GM23338 (cell line): ENCODE measurements around the gene MLEC. TPM values are rescaled to one million over a fixed set of nuclear protein-coding genes. Genes with fewer than 3 reads are reported as not detected.

Experiments used
- ATAC-seq: fragments of 200-7000 bp; cut with Tn5 transposase; 3 replicates; pipeline ENCODE4 v1.9.1; 2020
- DNase-seq: peaks from one replicate; pipeline ENCODE4 v3.0.0-alpha.2; 2015; ENCODE audit warnings: low spot score
- H2AFZ ChIP-seq: fragments of 200-600 bp; sonication (generic); 2 replicates; pipeline ENCODE4 v1.8.0; 2016; ENCODE audit warnings: antibody characterized with exemption, mild to moderate bottlenecking, moderate library complexity
- H3F3A ChIP-seq: fragments of 200-600 bp; sonication (generic); replicated peaks from 2 replicates; pipeline ENCODE4 v1.8.0; 2017; ENCODE audit warnings: antibody characterized with exemption, mixed run types, low read depth
- H3K27ac ChIP-seq: fragments of 200-600 bp; sonication (generic); 2 replicates; pipeline ENCODE4 v1.6.1; 2016; ENCODE audit warnings: low read depth
- H3K27me3 ChIP-seq: fragments of 200-600 bp; sonication (generic); 2 replicates; pipeline ENCODE4 v1.8.0; 2016; ENCODE audit warnings: mild to moderate bottlenecking, mixed run types, moderate library complexity; ENCODE audit not compliant: insufficient read depth
- H3K36me3 ChIP-seq: fragments of 200-600 bp; sonication (generic); 2 replicates; pipeline ENCODE4 v1.8.0; 2016; ENCODE audit warnings: mild to moderate bottlenecking; ENCODE audit not compliant: insufficient read depth
- H3K4me1 ChIP-seq: fragments of 200-600 bp; sonication (generic); 2 replicates; pipeline ENCODE4 v1.8.0; 2016; ENCODE audit warnings: mild to moderate bottlenecking, moderate library complexity; ENCODE audit not compliant: insufficient read depth
- H3K4me2 ChIP-seq: fragments of 200-600 bp; sonication (generic); 2 replicates; pipeline ENCODE4 v1.7.1; 2017; ENCODE audit warnings: mixed run types
- H3K4me3 ChIP-seq: fragments of 200-600 bp; sonication (generic); 2 replicates; pipeline ENCODE4 v1.6.1; 2016; ENCODE audit warnings: mixed run types
- H3K79me2 ChIP-seq: fragments of 200-600 bp; sonication (generic); replicated peaks from 2 replicates; pipeline ENCODE4 v1.8.0; 2017; ENCODE audit warnings: mild to moderate bottlenecking; ENCODE audit not compliant: insufficient read depth
- H3K9me2 ChIP-seq: fragments of 200-600 bp; sonication (generic); 2 replicates; pipeline ENCODE4 v1.8.0; 2017; ENCODE audit not compliant: insufficient read depth
- H4K20me1 ChIP-seq: fragments of 200-600 bp; sonication (generic); replicated peaks from 2 replicates; pipeline ENCODE4 v1.8.0; 2017; ENCODE audit warnings: mild to moderate bottlenecking; ENCODE audit not compliant: insufficient read depth
- H3K27ac Mint-ChIP-seq: 2 replicates; pipeline ENCODE4 v1.8.0; 2020; ENCODE audit warnings: inconsistent platforms, mild to moderate bottlenecking, moderate library complexity, mixed read lengths
- H3K27me3 Mint-ChIP-seq: 3 replicates; pipeline ENCODE4 v1.8.0; 2022; ENCODE audit warnings: low read depth, mild to moderate bottlenecking, moderate library complexity, mixed read lengths, inconsistent platforms; ENCODE audit not compliant: insufficient read depth, poor library complexity
- H3K36me3 Mint-ChIP-seq: 3 replicates; pipeline ENCODE4 v1.8.0; 2021; ENCODE audit warnings: low read depth, mild to moderate bottlenecking, inconsistent platforms, moderate library complexity, mixed read lengths
- H3K4me1 Mint-ChIP-seq: 3 replicates; pipeline ENCODE4 v1.8.0; 2020; ENCODE audit warnings: mild to moderate bottlenecking, inconsistent platforms, mixed read lengths
- H3K4me3 Mint-ChIP-seq: 3 replicates; pipeline ENCODE4 v1.8.0; 2021; ENCODE audit warnings: moderate library complexity, mild to moderate bottlenecking, inconsistent platforms, mixed read lengths
- H3K9me3 Mint-ChIP-seq: 3 replicates; pipeline ENCODE4 v1.8.0; 2020; ENCODE audit warnings: moderate library complexity, mild to moderate bottlenecking, inconsistent platforms, mixed read lengths
- CREB1 ChIP-seq: fragments of 250-450 bp; sonication (Bioruptor Pico); IDR thresholded peaks from 2 replicates; pipeline ENCODE4 v1.5.0; 2020; ENCODE audit warnings: low read depth, mild to moderate bottlenecking, moderate library complexity
- EZH2 ChIP-seq: fragments of 200-600 bp; sonication (generic); IDR thresholded peaks from one replicate; pipeline ENCODE4 v1.8.0; 2017; ENCODE audit warnings: antibody characterized with exemption, mild to moderate bottlenecking, low read depth; ENCODE audit not compliant: unreplicated experiment
- JUNB ChIP-seq: IDR thresholded peaks from one replicate; pipeline ENCODE4 v1.6.1; 2016; ENCODE audit warnings: antibody characterized with exemption; ENCODE audit not compliant: unreplicated experiment
- POLR2AphosphoS5 ChIP-seq: IDR thresholded peaks from 2 replicates; pipeline ENCODE4 v1.6.1; 2016; ENCODE audit warnings: antibody characterized with exemption, low read depth
- STAT1 ChIP-seq: IDR thresholded peaks from one replicate; pipeline ENCODE4 v1.6.1; 2016; ENCODE audit warnings: antibody characterized with exemption; ENCODE audit not compliant: unreplicated experiment
- ZNF114 ChIP-seq: fragments of 250-450 bp; sonication (Bioruptor Pico); IDR thresholded peaks from 2 replicates; pipeline ENCODE4 v1.5.0; 2020; ENCODE audit warnings: mild to moderate bottlenecking, moderate library complexity
- ZNF331 ChIP-seq: fragments of 250-450 bp; sonication (Bioruptor Pico); IDR thresholded peaks from 2 replicates; pipeline ENCODE4 v1.5.0; 2020; ENCODE audit warnings: low read depth, mild to moderate bottlenecking, moderate library complexity
- polyA plus RNA-seq: library from polyadenylated mRNA; unstranded; fragments of >200 nt; fragmentation: Nextera tagmentation; extraction: Ambion mirVana; gene quantifications from 2 replicates; pipeline ENCODE4 v1.2.1, GENCODE V29; 2016
- total RNA-seq: library from RNA; depleted of rRNA; stranded (reverse); fragments of >200 nt; shearing (Covaris generic); gene quantifications from 2 replicates; pipeline ENCODE4 v1.2.3, GENCODE V29; 2014
- TF ChIP-seq, protein P1 (sequence below): IDR thresholded peaks from 2 replicates; pipeline ENCODE4 v1.6.1; 2016; ENCODE audit warnings: antibody characterized with exemption
- TF ChIP-seq, protein P2 (sequence below): IDR thresholded peaks from one replicate; pipeline ENCODE4 v1.6.1; 2018; ENCODE audit warnings: antibody characterized with exemption; ENCODE audit not compliant: unreplicated experiment
- TF ChIP-seq, protein P3 (sequence below), 2 experiments: fragments of 200-600 bp in 1 of 2; sonication (generic) in 1 of 2; conservative IDR thresholded peaks; 2 replicates each; pipeline versions ENCODE4 v1.5.1 to v1.6.1; 2016 to 2017; ENCODE audit warnings: antibody characterized with exemption in 2 of 2, low read depth in 2 of 2, mild to moderate bottlenecking in 2 of 2, moderate library complexity in 1 of 2
- TF ChIP-seq, protein P4 (sequence below): fragments of 250-450 bp; sonication (Bioruptor Pico); IDR thresholded peaks from 2 replicates; pipeline ENCODE4 v1.5.0; 2020; ENCODE audit warnings: mild to moderate bottlenecking, moderate library complexity

Gene MLEC
- total and polyA plus RNA-seq, 2 experiments from 2014 or later, result 225 to 264 TPM

DNA sequence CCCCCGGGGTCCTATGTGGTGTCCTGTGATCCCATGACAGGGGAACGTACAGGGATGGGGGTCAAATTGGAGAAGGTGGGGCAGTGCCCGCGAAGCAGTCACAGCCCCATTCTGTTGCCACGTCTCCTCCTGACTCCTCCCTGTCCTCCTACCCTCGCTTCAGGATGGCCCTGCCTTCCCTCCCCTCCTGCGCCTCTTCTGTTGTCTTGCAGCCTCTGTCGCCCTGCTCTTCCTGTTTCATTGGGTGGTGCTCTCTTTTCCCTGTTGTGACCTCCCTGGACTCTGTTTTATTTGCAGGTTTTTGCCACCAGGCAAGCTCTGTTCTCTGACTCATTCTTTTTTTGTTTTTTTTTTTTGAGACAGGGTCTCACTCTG is 27.8 kb upstream of the MLEC start:
- Histone ChIP-seq H2AFZ (no peak overlapping the region), H3K36me3 (no peaks in the 10 kb centered on the region), H3K4me2 (no peak overlapping the region), H3K4me1 (no peaks in the 10 kb centered on the region), H4K20me1 (no peaks in the 10 kb centered on the region), H3F3A (no peaks in the 10 kb centered on the region), H3K79me2 (no peaks in the 10 kb centered on the region), H3K27ac (no peak overlapping the region), H3K9me2 (no peaks in the 10 kb centered on the region), H3K4me3 (no peak overlapping the region), H3K27me3 (no peaks in the 10 kb centered on the region)
- Mint-ChIP-seq H3K27me3 (peaks cover 5% of the 10 kb centered on the region), H3K27ac (no peak overlapping the region), H3K4me3 (no peak overlapping the region; the same call in 2 of the 3 replicates), H3K4me1 (no peaks in the 10 kb centered on the region), H3K36me3 (no peaks in the 10 kb centered on the region; the same call in 2 of the 3 replicates), H3K9me3 (no peaks in the 10 kb centered on the region)
- TF ChIP-seq, protein P1, sequence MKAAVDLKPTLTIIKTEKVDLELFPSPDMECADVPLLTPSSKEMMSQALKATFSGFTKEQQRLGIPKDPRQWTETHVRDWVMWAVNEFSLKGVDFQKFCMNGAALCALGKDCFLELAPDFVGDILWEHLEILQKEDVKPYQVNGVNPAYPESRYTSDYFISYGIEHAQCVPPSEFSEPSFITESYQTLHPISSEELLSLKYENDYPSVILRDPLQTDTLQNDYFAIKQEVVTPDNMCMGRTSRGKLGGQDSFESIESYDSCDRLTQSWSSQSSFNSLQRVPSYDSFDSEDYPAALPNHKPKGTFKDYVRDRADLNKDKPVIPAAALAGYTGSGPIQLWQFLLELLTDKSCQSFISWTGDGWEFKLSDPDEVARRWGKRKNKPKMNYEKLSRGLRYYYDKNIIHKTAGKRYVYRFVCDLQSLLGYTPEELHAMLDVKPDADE, result no peak
- no peak for TF ChIP-seq ZNF331 (CRISPR knock-in tag)
- TF ChIP-seq, protein P2, sequence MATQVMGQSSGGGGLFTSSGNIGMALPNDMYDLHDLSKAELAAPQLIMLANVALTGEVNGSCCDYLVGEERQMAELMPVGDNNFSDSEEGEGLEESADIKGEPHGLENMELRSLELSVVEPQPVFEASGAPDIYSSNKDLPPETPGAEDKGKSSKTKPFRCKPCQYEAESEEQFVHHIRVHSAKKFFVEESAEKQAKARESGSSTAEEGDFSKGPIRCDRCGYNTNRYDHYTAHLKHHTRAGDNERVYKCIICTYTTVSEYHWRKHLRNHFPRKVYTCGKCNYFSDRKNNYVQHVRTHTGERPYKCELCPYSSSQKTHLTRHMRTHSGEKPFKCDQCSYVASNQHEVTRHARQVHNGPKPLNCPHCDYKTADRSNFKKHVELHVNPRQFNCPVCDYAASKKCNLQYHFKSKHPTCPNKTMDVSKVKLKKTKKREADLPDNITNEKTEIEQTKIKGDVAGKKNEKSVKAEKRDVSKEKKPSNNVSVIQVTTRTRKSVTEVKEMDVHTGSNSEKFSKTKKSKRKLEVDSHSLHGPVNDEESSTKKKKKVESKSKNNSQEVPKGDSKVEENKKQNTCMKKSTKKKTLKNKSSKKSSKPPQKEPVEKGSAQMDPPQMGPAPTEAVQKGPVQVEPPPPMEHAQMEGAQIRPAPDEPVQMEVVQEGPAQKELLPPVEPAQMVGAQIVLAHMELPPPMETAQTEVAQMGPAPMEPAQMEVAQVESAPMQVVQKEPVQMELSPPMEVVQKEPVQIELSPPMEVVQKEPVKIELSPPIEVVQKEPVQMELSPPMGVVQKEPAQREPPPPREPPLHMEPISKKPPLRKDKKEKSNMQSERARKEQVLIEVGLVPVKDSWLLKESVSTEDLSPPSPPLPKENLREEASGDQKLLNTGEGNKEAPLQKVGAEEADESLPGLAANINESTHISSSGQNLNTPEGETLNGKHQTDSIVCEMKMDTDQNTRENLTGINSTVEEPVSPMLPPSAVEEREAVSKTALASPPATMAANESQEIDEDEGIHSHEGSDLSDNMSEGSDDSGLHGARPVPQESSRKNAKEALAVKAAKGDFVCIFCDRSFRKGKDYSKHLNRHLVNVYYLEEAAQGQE, result no peak
- no peak for TF ChIP-seq EZH2
- TF ChIP-seq, protein P3, sequence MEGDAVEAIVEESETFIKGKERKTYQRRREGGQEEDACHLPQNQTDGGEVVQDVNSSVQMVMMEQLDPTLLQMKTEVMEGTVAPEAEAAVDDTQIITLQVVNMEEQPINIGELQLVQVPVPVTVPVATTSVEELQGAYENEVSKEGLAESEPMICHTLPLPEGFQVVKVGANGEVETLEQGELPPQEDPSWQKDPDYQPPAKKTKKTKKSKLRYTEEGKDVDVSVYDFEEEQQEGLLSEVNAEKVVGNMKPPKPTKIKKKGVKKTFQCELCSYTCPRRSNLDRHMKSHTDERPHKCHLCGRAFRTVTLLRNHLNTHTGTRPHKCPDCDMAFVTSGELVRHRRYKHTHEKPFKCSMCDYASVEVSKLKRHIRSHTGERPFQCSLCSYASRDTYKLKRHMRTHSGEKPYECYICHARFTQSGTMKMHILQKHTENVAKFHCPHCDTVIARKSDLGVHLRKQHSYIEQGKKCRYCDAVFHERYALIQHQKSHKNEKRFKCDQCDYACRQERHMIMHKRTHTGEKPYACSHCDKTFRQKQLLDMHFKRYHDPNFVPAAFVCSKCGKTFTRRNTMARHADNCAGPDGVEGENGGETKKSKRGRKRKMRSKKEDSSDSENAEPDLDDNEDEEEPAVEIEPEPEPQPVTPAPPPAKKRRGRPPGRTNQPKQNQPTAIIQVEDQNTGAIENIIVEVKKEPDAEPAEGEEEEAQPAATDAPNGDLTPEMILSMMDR (conservative IDR thresholded peaks at IDR 0.05; ENCODE audit: low read depth in 2 of 2), result no peak
- no peak for TF ChIP-seq ZNF114
- TF ChIP-seq POLR2AphosphoS5, result no peak
- TF ChIP-seq STAT1, result no peak
- TF ChIP-seq, protein P4, sequence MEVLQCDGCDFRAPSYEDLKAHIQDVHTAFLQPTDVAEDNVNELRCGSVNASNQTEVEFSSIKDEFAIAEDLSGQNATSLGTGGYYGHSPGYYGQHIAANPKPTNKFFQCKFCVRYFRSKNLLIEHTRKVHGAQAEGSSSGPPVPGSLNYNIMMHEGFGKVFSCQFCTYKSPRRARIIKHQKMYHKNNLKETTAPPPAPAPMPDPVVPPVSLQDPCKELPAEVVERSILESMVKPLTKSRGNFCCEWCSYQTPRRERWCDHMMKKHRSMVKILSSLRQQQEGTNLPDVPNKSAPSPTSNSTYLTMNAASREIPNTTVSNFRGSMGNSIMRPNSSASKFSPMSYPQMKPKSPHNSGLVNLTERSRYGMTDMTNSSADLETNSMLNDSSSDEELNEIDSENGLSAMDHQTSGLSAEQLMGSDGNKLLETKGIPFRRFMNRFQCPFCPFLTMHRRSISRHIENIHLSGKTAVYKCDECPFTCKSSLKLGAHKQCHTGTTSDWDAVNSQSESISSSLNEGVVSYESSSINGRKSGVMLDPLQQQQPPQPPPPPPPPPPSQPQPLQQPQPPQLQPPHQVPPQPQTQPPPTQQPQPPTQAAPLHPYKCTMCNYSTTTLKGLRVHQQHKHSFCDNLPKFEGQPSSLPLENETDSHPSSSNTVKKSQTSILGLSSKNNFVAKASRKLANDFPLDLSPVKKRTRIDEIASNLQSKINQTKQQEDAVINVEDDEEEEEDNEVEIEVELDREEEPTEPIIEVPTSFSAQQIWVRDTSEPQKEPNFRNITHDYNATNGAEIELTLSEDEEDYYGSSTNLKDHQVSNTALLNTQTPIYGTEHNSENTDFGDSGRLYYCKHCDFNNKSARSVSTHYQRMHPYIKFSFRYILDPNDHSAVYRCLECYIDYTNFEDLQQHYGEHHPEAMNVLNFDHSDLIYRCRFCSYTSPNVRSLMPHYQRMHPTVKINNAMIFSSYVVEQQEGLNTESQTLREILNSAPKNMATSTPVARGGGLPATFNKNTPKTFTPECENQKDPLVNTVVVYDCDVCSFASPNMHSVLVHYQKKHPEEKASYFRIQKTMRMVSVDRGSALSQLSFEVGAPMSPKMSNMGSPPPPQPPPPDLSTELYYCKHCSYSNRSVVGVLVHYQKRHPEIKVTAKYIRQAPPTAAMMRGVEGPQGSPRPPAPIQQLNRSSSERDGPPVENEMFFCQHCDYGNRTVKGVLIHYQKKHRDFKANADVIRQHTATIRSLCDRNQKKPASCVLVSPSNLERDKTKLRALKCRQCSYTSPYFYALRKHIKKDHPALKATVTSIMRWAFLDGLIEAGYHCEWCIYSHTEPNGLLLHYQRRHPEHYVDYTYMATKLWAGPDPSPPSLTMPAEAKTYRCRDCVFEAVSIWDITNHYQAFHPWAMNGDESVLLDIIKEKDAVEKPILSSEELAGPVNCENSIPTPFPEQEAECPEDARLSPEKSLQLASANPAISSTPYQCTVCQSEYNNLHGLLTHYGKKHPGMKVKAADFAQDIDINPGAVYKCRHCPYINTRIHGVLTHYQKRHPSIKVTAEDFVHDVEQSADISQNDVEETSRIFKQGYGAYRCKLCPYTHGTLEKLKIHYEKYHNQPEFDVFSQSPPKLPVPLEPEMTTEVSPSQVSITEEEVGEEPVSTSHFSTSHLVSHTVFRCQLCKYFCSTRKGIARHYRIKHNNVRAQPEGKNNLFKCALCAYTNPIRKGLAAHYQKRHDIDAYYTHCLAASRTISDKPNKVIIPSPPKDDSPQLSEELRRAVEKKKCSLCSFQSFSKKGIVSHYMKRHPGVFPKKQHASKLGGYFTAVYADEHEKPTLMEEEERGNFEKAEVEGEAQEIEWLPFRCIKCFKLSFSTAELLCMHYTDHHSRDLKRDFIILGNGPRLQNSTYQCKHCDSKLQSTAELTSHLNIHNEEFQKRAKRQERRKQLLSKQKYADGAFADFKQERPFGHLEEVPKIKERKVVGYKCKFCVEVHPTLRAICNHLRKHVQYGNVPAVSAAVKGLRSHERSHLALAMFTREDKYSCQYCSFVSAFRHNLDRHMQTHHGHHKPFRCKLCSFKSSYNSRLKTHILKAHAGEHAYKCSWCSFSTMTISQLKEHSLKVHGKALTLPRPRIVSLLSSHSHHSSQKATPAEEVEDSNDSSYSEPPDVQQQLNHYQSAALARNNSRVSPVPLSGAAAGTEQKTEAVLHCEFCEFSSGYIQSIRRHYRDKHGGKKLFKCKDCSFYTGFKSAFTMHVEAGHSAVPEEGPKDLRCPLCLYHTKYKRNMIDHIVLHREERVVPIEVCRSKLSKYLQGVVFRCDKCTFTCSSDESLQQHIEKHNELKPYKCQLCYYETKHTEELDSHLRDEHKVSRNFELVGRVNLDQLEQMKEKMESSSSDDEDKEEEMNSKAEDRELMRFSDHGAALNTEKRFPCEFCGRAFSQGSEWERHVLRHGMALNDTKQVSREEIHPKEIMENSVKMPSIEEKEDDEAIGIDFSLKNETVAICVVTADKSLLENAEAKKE (CRISPR knock-in tag), result no peak
- no peak for TF ChIP-seq CREB1
- TF ChIP-seq JUNB, result no peak
- DNase-seq (no peak), ATAC-seq (no peak; the same call in 2 of the 3 replicates)
